SK-N-SH treated with all-trans-retinoic acid at 6 μM for 48 hours (cell line): ENCODE measurements around the gene POMGNT1.

ENCODE experiments used
- ATAC-seq: fragments of 200-7000 bp; cut with Tn5 transposase; 3 replicates; pipeline ENCODE4 v1.9.1; 2020; ENCODE audit warnings: mild to moderate bottlenecking, moderate library complexity
- ARNTL ChIP-seq: fragments of 450-650 bp; formaldehyde crosslinking; IDR thresholded peaks from 2 replicates; pipeline ENCODE4 v1.5.0; 2020; ENCODE audit warnings: low read depth, mild to moderate bottlenecking, moderate library complexity, borderline replicate concordance
- BACH2 ChIP-seq: fragments of 250-450 bp; sonication (Bioruptor Pico); IDR thresholded peaks from 2 replicates; pipeline ENCODE4 v1.9.0; 2021; ENCODE audit warnings: mild to moderate bottlenecking, borderline replicate concordance
- CREB5 ChIP-seq: fragments of 250-450 bp; sonication (Bioruptor Pico); IDR thresholded peaks from 2 replicates; pipeline ENCODE4 v1.5.1; 2020; ENCODE audit warnings: low read depth, mild to moderate bottlenecking, moderate library complexity
- CSDC2 ChIP-seq: fragments of 250-450 bp; sonication (Bioruptor Pico); IDR thresholded peaks from 2 replicates; pipeline ENCODE4 v1.5.0; 2020; ENCODE audit warnings: mild to moderate bottlenecking, moderate library complexity
- CSRNP3 ChIP-seq: fragments of 250-450 bp; sonication (Bioruptor Pico); IDR thresholded peaks from 2 replicates; pipeline ENCODE4 v1.5.1; 2021; ENCODE audit warnings: mild to moderate bottlenecking, moderate library complexity
- GLIS3 ChIP-seq: fragments of 250-450 bp; sonication (Bioruptor Pico); IDR thresholded peaks from 2 replicates; pipeline ENCODE4 v1.5.0; 2020; ENCODE audit warnings: mild to moderate bottlenecking, moderate library complexity
- ISL1 ChIP-seq: fragments of 250-450 bp; sonication (Bioruptor Pico); IDR thresholded peaks from 2 replicates; pipeline ENCODE4 v2.1.2; 2022; ENCODE audit warnings: mild to moderate bottlenecking, moderate library complexity
- OSR1 ChIP-seq: fragments of 250-450 bp; sonication (Bioruptor Pico); IDR thresholded peaks from 2 replicates; pipeline ENCODE4 v1.8.0; 2022; ENCODE audit warnings: moderate library complexity, mild to moderate bottlenecking, inconsistent platforms
- PATZ1 ChIP-seq: fragments of 250-450 bp; sonication (Bioruptor Pico); IDR thresholded peaks from 2 replicates; pipeline ENCODE4 v1.8.0; 2020; ENCODE audit warnings: mild to moderate bottlenecking, moderate library complexity, borderline replicate concordance
- POU6F1 ChIP-seq: fragments of 250-450 bp; sonication (Bioruptor Pico); IDR thresholded peaks from 2 replicates; pipeline ENCODE4 v1.8.0; 2021; ENCODE audit warnings: low read depth, mild to moderate bottlenecking, moderate library complexity, borderline replicate concordance
- PPARA ChIP-seq: fragments of 250-450 bp; sonication (Bioruptor Pico); IDR thresholded peaks from 2 replicates; pipeline ENCODE4 v1.5.0; 2020; ENCODE audit warnings: mild to moderate bottlenecking, borderline replicate concordance
- RARB ChIP-seq: fragments of 250-450 bp; sonication (Bioruptor Pico); IDR thresholded peaks from 2 replicates; pipeline ENCODE4 v1.8.0; 2021; ENCODE audit warnings: mild to moderate bottlenecking, moderate library complexity
- SNAI2 ChIP-seq: fragments of 250-450 bp; sonication (Bioruptor Pico); IDR thresholded peaks from 2 replicates; pipeline ENCODE4 v1.5.0; 2020; ENCODE audit warnings: mild to moderate bottlenecking, moderate library complexity
- TOX ChIP-seq: fragments of 250-450 bp; sonication (Bioruptor Pico); IDR thresholded peaks from 2 replicates; pipeline ENCODE4 v1.8.0; 2021; ENCODE audit warnings: mild to moderate bottlenecking, moderate library complexity, borderline replicate concordance
- TSHZ2 ChIP-seq: fragments of 250-450 bp; sonication (Bioruptor Pico); IDR thresholded peaks from 2 replicates; pipeline ENCODE4 v1.5.0; 2020; ENCODE audit warnings: mild to moderate bottlenecking, moderate library complexity
- ZC3H10 ChIP-seq: fragments of 250-450 bp; sonication (Bioruptor Pico); IDR thresholded peaks from 2 replicates; pipeline ENCODE4 v1.5.1; 2021; ENCODE audit warnings: mild to moderate bottlenecking, moderate library complexity
- ZFP3 ChIP-seq: fragments of 250-450 bp; sonication (Bioruptor Pico); IDR thresholded peaks from 2 replicates; pipeline ENCODE4 v1.5.0; 2020; ENCODE audit warnings: mild to moderate bottlenecking, moderate library complexity
- ZFP30 ChIP-seq: fragments of 450-650 bp; formaldehyde crosslinking; IDR thresholded peaks from 2 replicates; pipeline ENCODE4 v1.5.0; 2022; ENCODE audit warnings: mild to moderate bottlenecking, moderate library complexity
- ZNF70 ChIP-seq: fragments of 450-650 bp; formaldehyde crosslinking; IDR thresholded peaks from 2 replicates; pipeline ENCODE4 v1.5.0; 2020; ENCODE audit warnings: mild to moderate bottlenecking, moderate library complexity
- ZNF8 ChIP-seq: fragments of 450-650 bp; formaldehyde crosslinking; IDR thresholded peaks from 2 replicates; pipeline ENCODE4 v1.5.0; 2020; ENCODE audit warnings: mild to moderate bottlenecking, moderate library complexity

POMGNT1 gene

GRCh38 chr1:46166521-46167462 is 31.4 kb downstream of the POMGNT1 start:
- ATAC-seq: no peak
- TF ChIP-seq ZNF8 (no peak), ARNTL (no peak), PPARA (CRISPR knock-in tag) (no peak), POU6F1 (CRISPR knock-in tag) (no peak), PATZ1 (no peak), CSRNP3 (no peak), GLIS3 (no peak), TSHZ2 (CRISPR knock-in tag) (no peak), CREB5 (CRISPR knock-in tag) (no peak), BACH2 (no peak), ZC3H10 (CRISPR knock-in tag) (no peak), OSR1 (CRISPR knock-in tag) (no peak), RARB (CRISPR knock-in tag) (no peak), TOX (CRISPR knock-in tag) (no peak), CSDC2 (CRISPR knock-in tag) (no peak), ZNF70 (CRISPR knock-in tag) (no peak)

GRCh38 chr1:46160212-46160611 is 38.0 kb downstream of the POMGNT1 start:
- ATAC-seq: no peak
- no peak for TF ChIP-seq TSHZ2 (CRISPR knock-in tag)
- TF ChIP-seq OSR1 (CRISPR knock-in tag): no peak
- no peak for TF ChIP-seq ARNTL
- no peak for TF ChIP-seq POU6F1 (CRISPR knock-in tag)
- TF ChIP-seq ISL1 (CRISPR knock-in tag): no peak
- TF ChIP-seq ZC3H10 (CRISPR knock-in tag): no peak
- no peak for TF ChIP-seq ZFP30 (CRISPR knock-in tag)
- TF ChIP-seq SNAI2 (CRISPR knock-in tag): no peak
- no peak for TF ChIP-seq PPARA (CRISPR knock-in tag)
- no peak for TF ChIP-seq ZFP3 (CRISPR knock-in tag)
- TF ChIP-seq, all 23 proteins: peak for 0
